ENCODE results near the gene TNNT3. TPM values are rescaled to one million over a fixed set of nuclear protein-coding genes. Genes with fewer than 3 reads are reported as not detected.

TNNT3 gene
- polyA plus RNA-seq, 1 donor = 9,432 TPM

DNA sequence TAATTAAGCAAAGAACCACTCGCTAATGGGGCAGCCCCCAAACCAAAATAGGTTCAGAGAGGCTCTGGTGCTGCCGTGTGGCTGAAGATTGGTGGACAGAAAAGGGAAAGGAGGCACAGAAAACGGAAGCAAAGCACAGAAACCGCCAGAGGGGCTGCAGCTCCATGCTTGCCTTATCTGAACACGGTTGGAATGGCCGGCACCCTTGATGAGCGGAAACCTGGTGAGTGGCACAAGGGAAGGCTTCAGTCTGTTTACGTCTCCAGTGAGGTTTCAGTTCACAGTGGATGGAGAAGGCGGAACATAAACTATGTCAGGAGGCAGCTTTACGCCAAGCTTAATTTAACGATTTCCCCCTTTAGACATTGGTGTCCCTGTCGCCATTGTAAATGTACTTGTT is 22.6 kb upstream of the TNNT3 start:
- no peak for DNase-seq (ENCODE audit: low read depth)

DNA sequence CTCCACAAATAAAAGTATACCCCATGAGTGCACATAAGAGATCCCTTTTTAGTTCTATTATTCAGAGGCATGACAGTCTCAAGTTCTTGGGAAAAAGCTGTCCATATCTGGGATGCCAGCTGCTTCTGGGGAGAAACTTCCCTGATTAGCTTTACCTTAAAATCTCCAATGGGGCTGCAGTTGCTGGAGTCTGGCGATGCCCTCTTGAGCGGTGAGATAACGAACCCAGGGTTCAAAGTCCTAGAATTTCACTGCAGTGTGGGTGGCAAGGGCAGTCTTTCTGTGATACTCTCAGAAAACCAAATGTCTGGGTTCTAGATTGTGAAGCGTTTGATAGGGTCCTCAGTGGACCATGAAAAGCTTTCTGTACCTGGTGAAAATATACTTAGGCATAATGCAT is 20.4 kb upstream of the TNNT3 start:
- no peak for DNase-seq (ENCODE audit: low read depth)

DNA sequence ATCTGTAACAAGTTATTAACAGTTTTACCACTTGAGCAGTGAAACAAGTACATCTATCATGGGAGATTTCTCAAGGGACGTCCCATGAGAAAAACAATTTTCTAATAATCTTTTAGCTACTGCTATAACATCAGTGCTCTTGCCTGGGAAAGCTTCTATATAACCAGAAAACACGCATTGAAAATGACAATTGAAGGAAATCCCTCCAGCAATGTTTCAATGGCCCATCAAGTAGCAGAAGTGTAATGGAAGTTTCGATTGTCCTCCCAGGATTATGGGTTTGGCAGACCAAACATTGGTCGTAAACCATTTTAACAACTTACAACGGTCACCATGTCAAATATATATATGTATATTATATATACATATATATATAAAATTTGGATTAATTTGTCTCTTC is 19.8 kb upstream of the TNNT3 start:
- DNase-seq (ENCODE audit: low read depth) = no peak

DNA sequence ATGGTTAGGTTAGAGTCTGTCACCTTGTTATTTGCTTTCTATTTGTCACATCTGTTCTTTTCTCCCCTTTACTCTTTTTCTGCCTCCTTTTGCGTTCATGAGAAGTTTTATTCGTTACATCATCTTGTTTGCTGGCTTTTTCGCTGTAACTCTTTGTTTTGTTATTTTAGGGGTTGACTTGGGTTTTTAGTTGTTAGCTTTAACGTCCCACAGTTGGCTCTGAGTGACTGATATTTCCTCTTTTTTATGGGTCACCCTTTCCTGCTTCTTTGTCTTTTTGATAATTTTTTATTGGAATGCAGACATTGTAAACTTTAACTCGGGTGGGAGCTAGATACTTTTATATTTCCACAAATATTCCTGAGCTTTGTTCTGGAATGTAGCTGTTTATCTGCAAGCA is 13.3 kb upstream of the TNNT3 start:
- no peak for DNase-seq (ENCODE audit: low read depth)

DNA sequence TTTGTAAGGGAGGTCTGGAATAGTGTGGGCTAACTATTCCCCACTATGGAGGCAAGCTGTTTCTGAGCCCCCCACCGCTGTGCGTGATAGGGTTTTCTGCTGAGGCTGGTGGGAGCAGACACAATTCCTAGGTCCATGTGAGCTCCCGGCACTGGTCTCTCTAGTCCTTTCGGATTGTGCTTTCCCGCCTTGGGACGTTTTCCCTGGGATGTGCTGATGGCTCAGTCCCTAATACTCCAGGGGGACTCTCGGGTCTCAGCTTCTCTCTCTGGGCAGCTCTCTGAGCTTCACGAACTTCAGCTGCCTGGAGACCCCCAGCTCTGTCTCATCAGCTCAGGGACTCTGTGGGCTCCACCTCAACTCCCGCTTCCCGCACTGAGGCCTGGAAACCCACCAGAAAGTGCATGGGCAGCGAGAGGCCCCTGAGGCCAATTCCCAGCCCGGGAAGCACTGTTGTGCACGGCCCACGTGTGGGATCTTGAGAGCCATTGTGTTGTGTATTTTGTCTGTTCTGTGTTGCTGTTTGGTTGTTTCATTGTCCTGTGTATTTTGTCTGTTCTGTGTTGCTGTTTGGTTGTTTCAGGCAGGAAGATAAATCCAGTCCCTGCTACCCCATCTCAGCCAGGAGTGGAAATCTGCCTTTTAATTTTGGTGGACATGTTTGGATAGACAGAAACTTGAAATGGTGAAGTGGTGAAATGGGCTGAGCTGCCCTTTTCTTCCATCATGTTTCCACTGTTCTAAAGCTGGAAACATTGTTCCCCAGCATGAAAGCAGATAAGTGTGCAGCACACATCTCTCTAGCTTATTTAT is 12.7 kb upstream of the TNNT3 start:
- no peak for DNase-seq (ENCODE audit: low read depth)

DNA sequence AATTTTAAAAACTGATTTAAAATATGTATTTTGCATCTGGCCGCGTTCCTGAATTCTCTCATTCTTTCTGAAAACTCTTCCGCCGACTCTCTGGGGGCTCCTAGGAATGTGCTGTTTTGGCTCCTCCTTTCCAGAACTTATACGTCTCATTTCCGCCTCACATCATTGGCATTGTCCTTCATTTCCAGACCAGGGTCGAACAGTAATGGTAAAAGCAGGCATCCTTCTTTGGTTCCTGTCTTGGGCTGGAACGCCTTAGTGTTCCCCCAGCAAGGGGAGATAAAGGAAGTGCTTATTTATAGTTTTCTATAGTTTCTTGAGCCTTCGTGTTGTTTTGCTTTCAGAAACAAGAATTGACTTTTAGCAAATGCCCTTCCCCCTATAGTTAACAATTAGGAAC is 10.9 kb upstream of the TNNT3 start:
- peak; percentile 78 for DNase-seq (ENCODE audit: low read depth)

DNA sequence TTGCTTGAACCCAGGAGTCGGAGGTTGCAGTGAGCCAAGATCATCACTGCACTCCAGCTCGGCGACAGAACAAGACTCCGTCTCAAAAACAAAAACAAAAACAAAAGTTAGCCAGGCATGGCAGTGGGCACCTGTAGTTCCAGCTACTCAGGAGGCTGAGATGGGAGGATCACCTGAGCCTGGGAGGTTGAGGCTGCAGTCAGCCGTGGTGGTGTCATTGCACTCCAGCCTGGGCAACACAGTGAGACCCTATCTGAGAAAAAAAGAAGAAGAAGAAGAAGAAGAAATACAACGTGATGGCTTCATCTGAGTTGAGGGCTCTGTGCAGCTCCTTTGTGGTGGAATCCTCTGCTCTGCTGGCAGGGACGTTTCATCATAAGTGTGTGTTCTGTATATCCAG is 10.0 kb upstream of the TNNT3 start:
- no peak for DNase-seq (ENCODE audit: low read depth)

DNA sequence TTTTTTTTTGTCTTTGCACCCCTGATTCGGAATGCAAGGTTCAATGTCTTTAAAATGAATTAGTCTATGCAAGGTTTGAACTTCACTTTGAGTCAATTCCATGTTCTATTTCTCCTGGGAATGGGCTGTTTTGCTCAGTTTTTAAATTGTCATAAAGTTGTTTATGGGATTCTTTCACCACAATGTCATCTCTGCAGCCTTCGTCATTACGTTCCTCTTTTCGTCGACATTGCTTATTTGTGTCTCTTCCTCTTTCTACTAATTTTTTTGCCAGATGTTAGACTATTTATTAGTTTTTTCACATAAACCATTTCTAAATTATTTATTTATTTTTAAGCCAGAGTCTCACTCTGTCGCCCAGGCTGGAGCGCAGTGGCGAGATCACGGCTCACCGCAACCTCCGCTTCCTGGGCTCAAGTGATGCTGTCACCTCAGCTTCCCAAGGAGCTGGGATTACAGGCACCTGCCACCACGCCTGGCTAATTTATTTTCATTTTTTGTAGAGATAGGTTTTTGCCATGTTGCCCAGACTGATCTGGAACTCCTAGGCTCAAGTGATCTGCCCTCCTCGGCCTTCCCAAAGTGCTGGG is 7.1 kb upstream of the TNNT3 start:
- no peak for DNase-seq (ENCODE audit: low read depth)

DNA sequence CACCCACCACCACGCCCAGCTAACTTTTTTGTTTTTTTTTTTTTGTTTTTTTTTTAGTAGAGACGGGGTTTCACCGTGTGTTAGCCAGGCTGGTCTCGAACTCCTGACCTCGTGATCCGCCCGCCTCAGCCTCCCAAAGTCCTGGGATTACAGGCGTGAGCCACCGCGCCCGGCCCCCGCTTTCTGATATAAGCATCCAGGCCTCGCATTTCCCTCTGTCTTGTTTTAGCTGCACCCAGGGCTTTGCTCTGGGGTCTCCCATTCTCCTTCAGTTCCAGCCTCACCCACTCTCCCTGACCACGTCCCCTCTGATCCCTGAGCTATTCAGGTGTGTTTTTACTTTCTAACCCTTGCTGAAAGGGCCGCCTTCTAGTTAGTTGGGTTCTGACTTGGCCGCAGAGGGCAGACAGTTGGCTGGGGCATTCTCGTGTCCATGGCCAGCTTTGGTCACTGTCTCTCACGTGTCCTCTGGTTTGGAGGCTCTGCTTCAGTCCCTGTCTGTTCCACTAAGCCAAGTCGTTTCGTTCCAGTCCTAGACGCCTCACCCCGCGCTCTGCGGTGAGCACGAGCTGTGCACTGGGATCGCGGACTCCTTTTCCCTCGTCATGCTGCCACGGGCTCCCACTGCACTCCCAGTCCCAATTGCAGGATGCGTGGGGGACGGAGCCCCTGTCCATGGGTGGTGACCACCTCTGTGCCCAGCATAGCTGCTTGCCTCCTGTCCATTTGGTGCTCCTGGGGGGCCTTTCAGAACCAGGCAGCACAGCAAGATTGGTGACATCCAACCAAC is 6.0 kb upstream of the TNNT3 start:
- DNase-seq (ENCODE audit: low read depth) = no peak

DNA sequence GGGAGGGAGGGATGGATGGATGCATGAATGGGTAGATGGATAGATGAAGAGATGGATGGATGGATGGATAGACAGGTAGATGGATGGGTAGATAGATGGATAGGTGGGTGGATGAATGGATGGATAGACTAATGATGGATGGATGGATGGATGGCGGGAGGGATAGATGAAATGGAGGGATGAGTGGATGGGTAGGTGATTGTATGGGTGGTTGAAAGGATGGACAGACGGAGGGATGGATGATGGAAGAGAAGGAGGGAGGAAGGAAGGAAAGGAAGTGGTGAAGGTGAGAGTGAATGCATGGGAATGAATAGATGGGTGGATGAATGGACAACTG is 3.7 kb upstream of the TNNT3 start:
- no peak for DNase-seq (ENCODE audit: low read depth)

DNA sequence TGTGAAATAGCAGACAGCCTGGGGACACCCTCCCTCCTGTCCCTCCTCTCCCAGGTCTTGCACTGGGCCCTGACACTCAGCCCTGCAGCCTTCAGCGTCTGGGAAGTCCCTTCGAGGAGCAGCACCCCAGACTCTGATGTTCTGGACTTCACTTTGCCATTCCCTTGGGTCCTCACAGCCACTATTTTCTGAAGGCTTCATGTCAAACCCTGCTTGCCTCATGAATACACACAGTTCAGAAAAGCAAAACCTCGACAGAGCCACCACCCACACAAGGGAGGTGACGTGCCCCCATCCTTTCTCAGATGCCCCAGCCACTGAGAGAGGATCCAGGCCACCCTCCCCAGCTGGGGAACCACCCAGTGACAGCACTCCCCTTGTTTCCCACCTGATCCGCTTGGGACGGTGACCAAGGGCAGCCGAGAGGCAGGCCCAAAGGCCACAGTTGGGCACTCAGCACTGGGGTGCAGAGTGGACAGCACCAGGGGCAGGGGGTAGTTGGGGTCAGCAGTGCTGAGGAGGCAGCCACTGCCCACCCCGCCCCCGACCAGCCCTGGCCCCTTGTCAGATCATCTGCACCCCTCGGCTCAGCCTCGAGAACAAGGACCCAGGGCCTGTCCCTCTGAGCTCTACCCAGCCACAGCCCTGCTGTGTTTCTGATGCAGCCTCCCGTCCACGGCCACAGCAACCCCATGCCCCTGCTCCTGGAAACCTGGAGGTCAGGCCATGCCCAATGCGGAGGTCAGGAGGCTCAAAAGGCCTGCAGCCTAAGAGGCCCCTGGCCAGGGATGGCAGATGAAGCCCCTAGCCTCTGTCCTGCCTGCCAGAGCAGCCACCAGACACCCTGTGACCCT is 3.1 kb upstream of the TNNT3 start:
- no peak for DNase-seq (ENCODE audit: low read depth)

DNA sequence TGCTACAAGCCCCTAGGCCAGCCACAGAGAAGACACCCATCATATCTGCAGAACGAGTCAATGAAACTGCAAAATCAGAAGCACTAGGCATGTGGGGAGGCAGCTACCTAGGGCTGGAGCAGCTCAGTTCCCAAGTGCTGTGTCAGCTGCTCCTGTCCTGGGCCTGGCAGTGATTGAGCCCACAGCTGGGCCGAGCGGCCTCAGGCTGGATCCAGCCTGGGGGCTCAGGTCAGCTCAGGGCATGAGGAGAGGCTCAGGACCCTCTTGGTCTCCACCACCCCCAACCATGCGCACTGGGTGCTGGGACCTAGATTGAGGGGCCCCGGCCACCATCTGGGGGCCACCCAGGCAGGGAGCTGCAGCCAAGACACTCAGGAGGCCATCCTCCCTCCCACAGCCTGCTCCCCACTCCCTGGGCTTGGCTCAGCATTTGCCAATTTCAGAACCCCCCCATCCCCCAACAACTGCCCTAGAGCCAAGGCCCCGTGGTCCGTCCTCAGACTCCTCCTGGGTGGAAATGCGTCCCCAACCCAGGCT is 2.4 kb upstream of the TNNT3 start:
- no peak for DNase-seq (ENCODE audit: low read depth)

DNA sequence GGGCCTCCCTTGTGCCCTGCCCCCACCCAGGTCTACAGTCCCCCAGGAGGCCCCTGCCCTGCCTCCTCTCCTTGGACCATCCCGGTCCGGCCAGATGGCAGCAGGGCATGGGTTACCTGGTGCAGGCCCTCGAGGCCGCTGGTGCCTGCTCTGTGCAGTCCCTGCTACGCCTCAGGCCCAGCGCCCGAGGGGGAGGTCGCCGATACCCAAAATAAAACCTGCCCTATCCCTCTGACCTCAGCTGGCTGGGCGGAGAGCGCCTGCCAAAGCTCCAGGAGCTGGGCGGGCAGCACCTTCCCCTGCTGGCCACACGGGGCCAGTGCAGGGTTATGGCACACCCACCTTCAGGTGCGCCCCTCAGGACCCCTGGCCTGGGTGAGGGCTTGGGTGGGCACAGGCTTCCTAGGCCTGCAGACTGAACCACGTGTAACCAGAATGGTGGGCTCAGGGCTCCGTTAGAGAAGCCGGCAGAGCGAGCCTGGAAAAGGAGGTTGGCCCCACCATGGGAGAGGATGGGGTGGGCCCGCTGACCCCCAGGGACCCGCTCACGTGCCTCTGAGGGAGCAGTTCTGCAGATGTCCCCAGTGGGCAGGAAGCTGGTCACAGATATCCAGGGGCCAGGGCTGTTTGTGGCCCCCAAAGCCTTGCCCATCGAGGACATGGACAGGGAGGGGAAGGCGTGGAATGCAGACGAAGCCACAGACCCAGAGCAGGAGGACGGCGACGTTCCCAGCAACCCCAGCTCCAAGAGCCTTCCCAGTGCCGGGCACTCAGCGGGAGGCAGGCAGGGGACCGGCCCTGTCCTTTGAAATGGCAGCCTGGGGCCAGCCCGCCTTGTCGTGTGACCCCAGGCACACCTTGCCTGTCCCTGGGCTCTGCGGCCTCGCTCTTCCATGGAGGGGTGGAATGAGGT is 1.7 kb upstream of the TNNT3 start:
- DNase-seq (ENCODE audit: low read depth) = no peak

DNA sequence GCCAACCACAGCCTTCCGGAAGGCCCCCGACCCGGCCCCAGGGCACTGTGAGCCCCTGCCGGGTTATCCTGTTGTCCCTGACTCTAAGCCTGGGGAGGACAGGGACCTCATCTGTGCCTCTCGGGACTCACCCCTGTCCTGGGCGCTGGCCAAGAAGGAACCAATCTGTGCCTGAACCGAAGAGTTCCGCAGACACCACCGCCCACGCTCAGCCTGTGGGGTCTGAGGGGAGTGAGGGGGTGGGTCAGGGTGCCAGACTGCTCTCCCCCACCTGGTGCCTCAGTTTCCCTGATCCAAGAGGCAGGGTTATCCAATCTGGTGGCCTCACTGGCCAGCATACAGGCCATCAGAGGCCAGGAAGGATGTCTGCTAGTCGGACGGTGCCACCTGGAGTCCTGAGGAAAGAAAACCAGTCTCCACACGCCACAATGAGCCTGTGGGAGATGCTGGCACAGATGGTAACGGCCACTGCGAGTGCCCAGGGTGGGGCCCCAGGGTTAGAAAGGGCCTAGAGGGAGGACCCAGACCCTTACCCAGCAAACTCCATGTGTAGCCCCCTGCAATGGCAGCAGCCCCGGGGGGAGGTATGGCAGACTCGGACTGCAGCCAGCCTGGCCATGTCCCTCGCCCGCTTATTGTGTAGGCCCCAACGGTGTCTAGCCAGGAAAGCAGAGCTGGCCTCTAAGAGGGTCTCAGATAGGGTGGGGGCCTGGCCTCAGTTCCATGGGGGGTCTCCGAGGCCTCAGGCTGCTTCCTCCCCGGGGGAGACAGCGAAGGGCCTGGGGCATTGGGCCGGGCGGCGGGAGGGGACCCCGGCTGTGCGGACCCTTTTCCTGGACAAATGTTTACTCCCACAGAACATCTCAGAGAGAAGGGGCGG is 827 bp upstream of the TNNT3 start:
- DNase-seq (ENCODE audit: low read depth) = no peak

DNA sequence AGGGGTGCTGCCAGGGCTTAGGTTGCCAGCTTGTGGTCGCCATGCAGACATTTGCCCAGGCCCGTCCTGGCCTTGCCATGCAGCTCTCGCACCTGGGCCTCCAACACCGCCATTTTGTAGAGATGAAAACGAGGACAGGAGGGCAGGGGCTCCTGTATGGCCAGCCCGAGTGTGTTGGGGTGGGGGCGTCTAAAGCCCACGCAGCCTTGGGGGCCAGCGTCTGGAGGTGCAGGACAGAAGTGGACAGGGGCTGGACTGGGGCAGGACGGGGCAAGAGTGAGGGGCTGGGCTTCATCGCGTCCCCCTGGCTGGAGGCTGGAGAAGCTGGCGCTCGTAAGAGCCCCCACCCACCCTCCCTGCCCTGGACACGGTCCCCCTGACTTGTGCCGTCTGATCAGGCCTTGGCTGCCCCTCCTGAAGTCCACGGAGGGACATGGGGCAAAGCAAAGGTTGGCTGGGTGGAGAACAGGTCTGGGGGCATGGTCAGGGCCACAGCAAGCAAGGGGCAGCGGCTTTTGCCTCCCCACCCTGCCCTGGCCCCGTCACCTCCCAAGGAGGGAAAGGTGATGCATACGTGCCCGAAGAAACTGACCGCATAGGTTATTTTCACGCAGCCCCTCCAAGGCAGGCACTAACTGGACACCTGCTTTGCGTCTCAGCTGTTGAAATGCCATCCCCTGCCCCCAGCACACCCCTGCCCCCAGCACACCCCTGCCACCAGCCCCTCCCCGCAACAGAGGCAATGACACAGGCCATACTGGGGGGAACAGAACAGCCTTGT is 815 bp downstream of the TNNT3 start:
- DNase-seq (ENCODE audit: low read depth) = no peak

DNA sequence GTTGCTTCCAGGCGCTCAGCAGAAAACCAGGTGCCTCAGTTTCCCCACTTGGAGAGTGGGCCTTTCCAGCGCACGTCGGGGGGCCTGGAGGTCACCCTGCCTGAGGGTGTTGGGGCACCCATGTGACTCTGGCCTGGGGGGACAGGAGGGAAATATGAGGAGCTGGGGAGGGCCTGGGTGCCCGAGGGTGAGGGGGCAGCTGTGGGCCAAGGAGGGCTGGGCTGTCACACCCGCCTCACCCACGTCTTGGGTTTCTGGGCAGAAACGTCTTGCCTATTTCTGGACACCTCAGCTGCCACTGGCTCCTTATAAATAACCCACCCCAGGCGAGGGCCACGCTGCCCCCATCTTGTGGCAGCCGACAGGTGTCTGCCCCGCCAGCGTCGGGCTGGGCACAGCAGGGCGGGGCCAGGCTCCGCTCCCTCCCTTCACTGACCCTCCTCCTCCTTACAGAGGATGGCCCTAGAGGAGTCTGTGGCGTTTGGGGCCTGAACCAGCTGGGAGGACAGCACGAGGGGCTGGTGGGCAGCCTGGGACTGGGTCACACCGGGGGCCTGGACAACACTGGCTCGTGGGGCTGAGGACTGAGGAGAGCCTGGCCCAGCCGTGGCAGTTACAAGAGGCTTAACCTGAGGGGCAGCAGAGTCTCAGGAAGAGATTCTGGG is 1.5 kb downstream of the TNNT3 start:
- no peak for DNase-seq (ENCODE audit: low read depth)

DNA sequence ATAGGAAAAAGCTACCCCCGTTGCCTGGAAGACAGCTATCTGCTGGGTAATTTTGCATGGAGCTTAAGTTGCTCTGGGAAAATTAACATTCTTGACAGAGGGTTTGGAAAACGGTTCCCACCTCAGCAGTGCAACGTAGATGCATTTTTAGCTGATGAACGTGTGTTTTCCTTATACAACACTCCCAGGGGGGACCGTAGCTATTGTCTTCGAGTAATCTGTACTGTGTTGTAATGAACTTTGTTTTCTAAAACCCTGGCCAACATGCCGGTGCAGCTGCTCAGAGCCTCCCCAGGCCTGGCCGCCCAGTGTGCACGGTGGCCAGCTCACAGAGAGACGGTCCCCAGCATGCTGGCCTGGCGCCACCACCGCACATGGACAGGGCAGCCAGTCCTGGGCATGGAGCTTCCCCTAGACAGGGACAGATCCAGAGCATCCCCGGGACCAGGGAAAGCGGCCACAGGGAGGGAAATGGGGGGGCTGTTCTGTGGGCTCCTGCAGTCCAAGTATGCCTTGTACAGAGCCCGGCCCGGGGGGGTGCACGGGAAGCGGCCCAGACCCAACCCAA is 2.2 kb downstream of the TNNT3 start:
- peak; percentile 99 for DNase-seq (ENCODE audit: low read depth)

DNA sequence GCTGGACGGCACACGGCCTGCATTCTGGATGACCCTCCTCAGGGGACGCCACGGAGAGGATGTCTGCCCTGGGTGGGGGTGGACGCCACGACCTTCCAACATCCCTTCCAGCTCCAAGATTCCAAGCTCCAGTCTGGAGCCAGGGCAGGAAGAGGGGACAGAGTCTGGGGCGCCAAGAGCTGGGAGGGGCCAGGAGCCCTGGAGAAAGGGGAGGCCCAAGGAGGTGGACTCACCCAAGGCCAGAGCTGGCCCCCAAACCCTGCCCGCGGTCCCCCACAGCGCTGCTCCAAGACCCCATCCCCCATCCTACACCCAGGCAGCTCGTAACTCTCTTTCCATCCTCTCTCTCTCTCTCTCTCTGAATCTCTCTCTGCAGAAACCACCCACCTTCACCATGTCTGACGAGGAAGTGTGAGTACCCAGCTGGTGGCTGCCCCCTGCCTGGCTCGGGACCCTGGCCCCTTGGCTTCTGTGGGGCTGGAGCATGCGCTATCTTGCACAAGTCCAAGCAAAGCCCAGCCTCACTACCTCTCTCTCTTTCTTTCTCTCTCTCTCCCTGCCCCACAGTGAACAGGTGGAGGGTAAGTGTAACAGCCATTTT is 3.1 kb downstream of the TNNT3 start:
- DNase-seq (ENCODE audit: low read depth) = no peak

Data from forelimb muscle (tissue), 1 donor.